Epidermal melanocyte (primary cell): ENCODE results near the gene SLC2A5.
"Not testable (repeated sequence)": the region's sequence is repeated elsewhere in the genome, so short reads cannot be mapped to it uniquely, and the experiment has no call there.

ENCODE experiments used
- DNase-seq: peaks from one replicate; pipeline ENCODE4 v3.0.0; 2011; ENCODE audit warnings: low spot score; ENCODE audit not compliant: insufficient read length

Gene SLC2A5

GRCh38 chr1:9069326-9070100, at the start of gene SLC2A5:
Gene SLC2A5, minus strand, starts transcription at chr1:9069635. Its CDS starts 99 bp downstream, at chr1:9069536.
- no peak for DNase-seq

GRCh38 chr1:9118186-9118585, 48.8 kb upstream of the SLC2A5 start:
- no peak for DNase-seq

GRCh38 chr1:9115351-9116205, 46.1 kb upstream of the SLC2A5 start:
- no peak for DNase-seq

- no peak for DNase-seq
Observed at GRCh38 chr1:9112961-9113880, 43.8 kb upstream of the SLC2A5 start.

- no peak for DNase-seq
Observed at GRCh38 chr1:9111957-9112356, 42.5 kb upstream of the SLC2A5 start.

GRCh38 chr1:9111357-9111691, 41.9 kb upstream of the SLC2A5 start:
- DNase-seq: no peak

- peak; percentile 85 for DNase-seq
Observed at GRCh38 chr1:9110669-9111356, 41.4 kb upstream of the SLC2A5 start.

- no peak for DNase-seq
Observed at GRCh38 chr1:9108056-9108665, 38.7 kb upstream of the SLC2A5 start.

GRCh38 chr1:9107136-9107535, 37.7 kb upstream of the SLC2A5 start:
- DNase-seq: no peak

GRCh38 chr1:9106286-9106685, 36.9 kb upstream of the SLC2A5 start:
- DNase-seq: no peak

GRCh38 chr1:9105336-9105867, 36.0 kb upstream of the SLC2A5 start:
- no peak for DNase-seq

- DNase-seq: peak; percentile 69
Observed at GRCh38 chr1:9101510-9102146, 32.2 kb upstream of the SLC2A5 start.

- no peak for DNase-seq
Observed at GRCh38 chr1:9100471-9101043, 31.1 kb upstream of the SLC2A5 start.

- no peak for DNase-seq
Observed at GRCh38 chr1:9099555-9099954, 30.1 kb upstream of the SLC2A5 start.

GRCh38 chr1:9097947-9098705, 28.7 kb upstream of the SLC2A5 start:
- DNase-seq: no peak

- DNase-seq: no peak
Observed at GRCh38 chr1:9095818-9096217, 26.4 kb upstream of the SLC2A5 start.

GRCh38 chr1:9093996-9094595, 24.7 kb upstream of the SLC2A5 start:
- not testable (repeated sequence) for DNase-seq

- DNase-seq: no peak
Observed at GRCh38 chr1:9093581-9093980, 24.1 kb upstream of the SLC2A5 start.
